Choroid plexus epithelial cell (primary cell): ENCODE results near the gene MRPL20.

ENCODE experiments used
- DNase-seq: peaks from one replicate; pipeline ENCODE4 v3.0.0-alpha.2; 2010; ENCODE audit warnings: low read depth
- H3K4me3 ChIP-seq: 2 replicates; pipeline ENCODE4 v1.5.1; 2011; ENCODE audit warnings: low read depth, mild to moderate bottlenecking, control low read depth, low read length, moderate library complexity
- TF ChIP-seq, protein P1 (sequence below): conservative IDR thresholded peaks from 2 replicates; pipeline ENCODE4 v1.5.1; 2011; ENCODE audit warnings: low read depth, mild to moderate bottlenecking, control low read depth, inconsistent platforms, low read length, moderate library complexity

The MRPL20 gene

GRCh38 chr1:1376551-1377226 lies 30.4 kb downstream of the MRPL20 start:
- DNase-seq, result no peak
- TF ChIP-seq, protein P1, sequence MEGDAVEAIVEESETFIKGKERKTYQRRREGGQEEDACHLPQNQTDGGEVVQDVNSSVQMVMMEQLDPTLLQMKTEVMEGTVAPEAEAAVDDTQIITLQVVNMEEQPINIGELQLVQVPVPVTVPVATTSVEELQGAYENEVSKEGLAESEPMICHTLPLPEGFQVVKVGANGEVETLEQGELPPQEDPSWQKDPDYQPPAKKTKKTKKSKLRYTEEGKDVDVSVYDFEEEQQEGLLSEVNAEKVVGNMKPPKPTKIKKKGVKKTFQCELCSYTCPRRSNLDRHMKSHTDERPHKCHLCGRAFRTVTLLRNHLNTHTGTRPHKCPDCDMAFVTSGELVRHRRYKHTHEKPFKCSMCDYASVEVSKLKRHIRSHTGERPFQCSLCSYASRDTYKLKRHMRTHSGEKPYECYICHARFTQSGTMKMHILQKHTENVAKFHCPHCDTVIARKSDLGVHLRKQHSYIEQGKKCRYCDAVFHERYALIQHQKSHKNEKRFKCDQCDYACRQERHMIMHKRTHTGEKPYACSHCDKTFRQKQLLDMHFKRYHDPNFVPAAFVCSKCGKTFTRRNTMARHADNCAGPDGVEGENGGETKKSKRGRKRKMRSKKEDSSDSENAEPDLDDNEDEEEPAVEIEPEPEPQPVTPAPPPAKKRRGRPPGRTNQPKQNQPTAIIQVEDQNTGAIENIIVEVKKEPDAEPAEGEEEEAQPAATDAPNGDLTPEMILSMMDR, result no peak
- no peak overlapping the region for H3K4me3 ChIP-seq

DNA sequence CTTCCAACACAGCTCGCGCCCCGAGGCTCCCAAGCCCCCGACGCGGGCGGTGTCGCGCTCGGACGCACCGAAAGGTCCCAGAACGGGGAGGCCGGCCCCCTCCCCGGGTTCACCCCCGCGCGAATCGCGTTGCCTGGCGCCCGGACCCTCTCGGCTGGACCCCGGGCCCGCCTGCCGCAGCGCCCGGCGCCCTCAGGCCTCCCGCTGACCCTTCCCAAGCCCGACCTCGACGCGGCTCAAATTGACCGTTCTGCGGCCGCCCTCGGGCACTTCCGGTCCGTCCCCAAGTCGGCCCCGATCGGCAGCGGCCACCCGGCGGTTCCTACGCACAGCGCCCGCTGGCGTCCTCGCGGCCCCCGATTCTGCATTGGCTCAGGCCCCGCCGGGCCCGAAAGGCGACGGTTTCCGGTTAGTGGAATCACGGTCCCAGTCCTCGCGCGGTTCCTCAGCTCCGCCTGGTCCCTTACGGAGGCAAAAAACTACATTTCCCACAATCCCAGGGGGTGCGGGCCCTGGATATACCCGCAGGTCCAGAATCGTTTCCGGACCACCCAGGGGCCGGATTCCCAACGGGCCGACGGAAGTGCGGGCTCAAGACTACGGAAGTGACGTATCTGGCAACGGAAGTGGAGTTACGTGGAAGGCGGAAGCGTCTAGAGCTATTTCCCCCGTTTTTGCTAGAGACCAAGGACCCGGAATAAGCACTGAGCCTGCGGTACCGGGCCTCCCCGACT lies 32.0 kb downstream of the MRPL20 start, which contains the start of gene AURKAIP1:
Gene AURKAIP1 (minus strand): TSS at position 279 of the 734 bp plus-strand sequence. CDS start 451 bp downstream, outside the sequence.
- TF ChIP-seq, protein P1, result peak; percentile 29
- peak; percentile 100 for DNase-seq
- peak within 1 kb of the TSS; percentile 85 for H3K4me3 ChIP-seq

GRCh38 chr1:1374589-1374928 lies 32.5 kb downstream of the MRPL20 start:
- TF ChIP-seq, protein P1, result no peak

DNA sequence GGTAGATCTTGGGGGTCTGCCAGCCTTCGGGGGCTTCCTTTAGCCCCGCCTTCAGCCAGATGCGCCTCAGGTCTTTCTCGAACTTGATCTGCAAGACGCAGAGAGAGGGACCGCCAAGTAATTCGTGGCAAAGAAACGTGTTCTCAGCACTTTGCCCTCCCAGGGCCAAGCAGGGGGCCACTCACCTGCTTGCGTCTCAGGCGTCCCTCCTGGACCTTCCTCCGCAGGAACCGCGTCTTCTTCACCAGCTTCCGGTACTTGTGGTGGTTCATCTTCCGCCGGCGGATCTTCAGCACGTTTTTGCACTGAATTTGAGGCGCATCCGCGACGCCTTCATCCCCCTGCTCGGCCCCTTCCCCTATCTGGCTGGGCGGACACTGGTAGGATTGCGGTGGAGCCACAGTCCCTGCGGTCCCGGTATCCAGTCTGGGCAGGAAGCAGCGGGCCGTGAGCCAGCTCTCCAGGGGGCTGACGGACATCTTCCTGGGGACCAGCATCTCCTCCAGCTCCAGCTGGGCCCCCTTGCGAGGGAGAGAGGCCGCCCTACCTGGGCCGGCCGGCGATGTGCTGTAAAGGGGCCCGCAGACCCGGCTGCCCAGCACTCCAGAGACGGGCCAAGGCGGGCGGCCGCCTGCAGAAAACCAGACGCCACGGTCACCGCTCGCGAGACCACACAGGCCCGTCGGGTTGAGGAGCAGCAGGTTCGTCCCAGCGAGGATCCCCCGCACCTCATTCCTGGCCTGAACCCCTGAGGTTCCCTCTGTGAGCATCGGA lies 33.1 kb downstream of the MRPL20 start:
- H3K4me3 ChIP-seq, result peak overlapping the region; percentile 85
- no peak for DNase-seq
- TF ChIP-seq, protein P1, result no peak

More at GRCh38 chr1:1374589-1374928, 32.5 kb downstream of the MRPL20 start:
- H3K4me3 ChIP-seq, result peak overlapping the region; percentile 85
- DNase-seq, result no peak

GRCh38 chr1:1373051-1373814 lies 33.9 kb downstream of the MRPL20 start:
- TF ChIP-seq, protein P1, result no peak
- no peak for DNase-seq
- H3K4me3 ChIP-seq, result peak overlapping the region; percentile 2
